Fibroblast of villous mesenchyme (primary cell): ENCODE measurements around the gene FBF1. TPM values are rescaled to one million over a fixed set of nuclear protein-coding genes. Genes with fewer than 3 reads are reported as not detected.

ENCODE experiments used
- DNase-seq: peaks from one replicate; pipeline ENCODE4 v3.0.0-alpha.2; 2010; ENCODE audit warnings: low read depth
- H3K4me3 ChIP-seq: 2 replicates; pipeline ENCODE4 v1.5.1; 2011; ENCODE audit warnings: low read depth, mild to moderate bottlenecking, low read length
- CTCF ChIP-seq: IDR thresholded peaks from 2 replicates; pipeline ENCODE4 v1.5.1; 2012; ENCODE audit warnings: low read depth, mild to moderate bottlenecking, low read length; ENCODE audit not compliant: insufficient read depth
- total RNA-seq: library from RNA; depleted of rRNA; stranded (reverse); fragments of >200 nt; gene quantifications from 2 replicates; pipeline ENCODE4 v1.2.3, GENCODE V29; 2012

FBF1 gene
- total RNA-seq, 1 donor, result 16.0 TPM

GRCh38 chr17:75943491-75943890 is 2.6 kb upstream of the FBF1 start:
- DNase-seq, result no peak
- no peak for TF ChIP-seq CTCF
- H3K4me3 ChIP-seq, result no peak overlapping the region

GRCh38 chr17:75942473-75942872 is 1.6 kb upstream of the FBF1 start:
- DNase-seq, result no peak
- TF ChIP-seq CTCF, result no peak
- no peak overlapping the region for H3K4me3 ChIP-seq

- no peak for DNase-seq
- H3K4me3 ChIP-seq, result peak overlapping the region; percentile 40
- no peak for TF ChIP-seq CTCF
These were observed 589 bp upstream of the FBF1 start for GRCh38 chr17:75941442-75941819.

- TF ChIP-seq CTCF, result no peak
- no peak overlapping the region for H3K4me3 ChIP-seq
- no peak for DNase-seq
These were observed 3.2 kb downstream of the FBF1 start for GRCh38 chr17:75937652-75938051.

- no peak for TF ChIP-seq CTCF
- H3K4me3 ChIP-seq, result no peak overlapping the region
- DNase-seq, result no peak
These were observed 7.0 kb downstream of the FBF1 start for GRCh38 chr17:75933808-75934207.

GRCh38 chr17:75932852-75933251 is 8.0 kb downstream of the FBF1 start:
- DNase-seq, result no peak
- no peak for TF ChIP-seq CTCF
- no peak overlapping the region for H3K4me3 ChIP-seq

GRCh38 chr17:75931062-75931461 is 9.8 kb downstream of the FBF1 start:
- TF ChIP-seq CTCF, result no peak
- no peak for DNase-seq
- no peak overlapping the region for H3K4me3 ChIP-seq
